Right lung (tissue), 5 donors: Measurements from ENCODE around the gene YWHAG. TPM values are rescaled to one million over a fixed set of nuclear protein-coding genes. Genes with fewer than 3 reads are reported as not detected.
"Not testable (repeated sequence)": the region's sequence is repeated elsewhere in the genome, so short reads cannot be mapped to it uniquely, and the experiment has no call there.

Experiments used
- DNase-seq, 2 donors: peaks; one replicate each; pipeline ENCODE4 v3.0.0-alpha.2; 2013
- polyA plus RNA-seq, 5 donors: library from polyadenylated mRNA; unstranded; fragments of 120-200 nt; gene quantifications; one replicate each; pipeline versions ENCODE4 v1.2.1 to v1.2.3, GENCODE V29; 2013; ENCODE audit warnings: inconsistent platforms in 1 of 5, low replicate concordance in 1 of 5; ENCODE audit not compliant: insufficient read length in 5 of 5, insufficient read depth in 1 of 5

The YWHAG gene
- polyA plus RNA-seq, 5 donors = 92.9 to 109 (median 103) TPM

- DNase-seq = no peak
Measured at GRCh38 chr7:76300166-76300731, 58.5 kb downstream of the YWHAG start.

- DNase-seq = peak in 1 of 2 donors; percentile 66
Measured at GRCh38 chr7:76296743-76297740, 61.7 kb downstream of the YWHAG start.

GRCh38 chr7:76294344-76295024 is 64.3 kb downstream of the YWHAG start:
- DNase-seq = peak; percentile 92 to 94

DNA sequence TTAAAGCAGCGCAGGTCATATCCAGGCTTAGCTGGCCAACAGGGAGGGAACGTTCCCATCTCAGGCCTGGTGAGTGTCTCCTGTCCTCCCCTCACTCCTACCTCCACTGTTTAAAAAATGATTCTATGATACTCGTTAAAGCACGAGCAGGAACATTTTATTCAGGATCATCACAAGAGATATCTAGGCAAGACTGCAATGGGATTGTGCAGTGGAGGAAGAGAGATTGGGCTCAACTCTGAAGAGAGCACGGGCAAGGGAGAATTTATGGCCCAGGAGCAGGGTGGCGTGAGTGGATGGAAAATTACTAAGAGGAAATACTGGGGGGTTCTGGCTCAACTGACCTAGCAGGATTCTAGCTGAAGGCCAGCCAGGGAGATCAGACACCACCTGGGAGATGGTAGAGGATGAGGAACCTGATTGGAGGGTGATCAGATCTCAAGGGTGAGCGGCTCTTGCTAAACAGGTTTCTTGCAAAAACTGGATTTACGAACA is 65.3 kb downstream of the YWHAG start:
- no peak for DNase-seq

GRCh38 chr7:76292911-76293310 is 65.9 kb downstream of the YWHAG start:
- not testable (repeated sequence) for DNase-seq

DNA sequence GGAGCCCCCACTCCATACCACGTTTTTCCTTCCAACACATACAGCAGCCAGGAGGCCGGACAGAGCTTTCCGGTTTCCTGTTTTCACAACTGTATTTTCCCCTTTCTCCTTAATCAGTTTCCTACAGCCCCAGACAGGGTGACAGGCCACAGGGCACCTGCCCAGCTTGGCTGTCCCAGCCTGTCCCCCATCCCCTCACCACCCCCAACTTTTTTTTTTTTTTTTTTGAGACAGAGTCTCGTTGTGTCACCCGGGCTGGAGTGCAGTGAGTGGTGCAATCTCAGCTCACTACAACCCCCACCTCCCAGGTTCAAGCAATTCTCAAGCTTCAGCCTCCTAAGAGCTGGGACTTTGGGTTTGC is 66.6 kb downstream of the YWHAG start:
- peak in 1 of 2 donors; percentile 57 for DNase-seq

GRCh38 chr7:76291351-76292212 is 67.2 kb downstream of the YWHAG start:
- DNase-seq = peak; percentile 82 to 87

- not testable (repeated sequence) for DNase-seq
Measured at GRCh38 chr7:76290847-76291350, 67.9 kb downstream of the YWHAG start.

DNA sequence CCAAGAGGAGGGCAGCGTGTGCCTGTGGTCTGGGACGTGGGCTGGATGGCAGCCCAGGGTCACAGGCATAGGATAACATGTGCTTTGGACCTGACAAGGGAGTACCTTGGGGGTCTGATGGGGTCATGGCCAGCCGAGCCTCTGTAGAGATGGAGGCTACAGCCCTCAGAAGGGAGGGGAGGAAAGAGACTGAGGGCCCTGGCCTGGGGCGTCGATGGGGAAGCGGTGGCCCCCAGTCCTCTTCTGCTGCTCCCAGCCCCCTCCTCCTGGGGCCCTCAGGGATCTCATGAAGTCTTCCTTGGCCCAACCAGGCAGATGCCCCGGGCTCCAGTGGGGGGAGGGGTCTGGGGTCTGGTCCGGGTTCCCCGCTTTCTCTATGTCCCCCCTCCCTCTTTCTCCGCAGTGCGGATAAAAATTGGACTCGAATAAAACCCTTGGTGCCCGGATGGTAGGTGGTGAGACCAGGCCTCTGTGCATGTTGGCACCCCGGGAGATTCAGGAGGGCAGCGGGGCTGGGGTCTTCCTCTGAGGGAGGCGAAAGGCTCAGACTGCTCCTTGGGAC is 71.9 kb downstream of the YWHAG start:
- DNase-seq = no peak

GRCh38 chr7:76285604-76286374 is 73.0 kb downstream of the YWHAG start:
- DNase-seq = no peak

GRCh38 chr7:76283254-76284159 is 75.3 kb downstream of the YWHAG start:
- DNase-seq = no peak

- DNase-seq = no peak
Measured at GRCh38 chr7:76282344-76283253, 76.2 kb downstream of the YWHAG start.

DNA sequence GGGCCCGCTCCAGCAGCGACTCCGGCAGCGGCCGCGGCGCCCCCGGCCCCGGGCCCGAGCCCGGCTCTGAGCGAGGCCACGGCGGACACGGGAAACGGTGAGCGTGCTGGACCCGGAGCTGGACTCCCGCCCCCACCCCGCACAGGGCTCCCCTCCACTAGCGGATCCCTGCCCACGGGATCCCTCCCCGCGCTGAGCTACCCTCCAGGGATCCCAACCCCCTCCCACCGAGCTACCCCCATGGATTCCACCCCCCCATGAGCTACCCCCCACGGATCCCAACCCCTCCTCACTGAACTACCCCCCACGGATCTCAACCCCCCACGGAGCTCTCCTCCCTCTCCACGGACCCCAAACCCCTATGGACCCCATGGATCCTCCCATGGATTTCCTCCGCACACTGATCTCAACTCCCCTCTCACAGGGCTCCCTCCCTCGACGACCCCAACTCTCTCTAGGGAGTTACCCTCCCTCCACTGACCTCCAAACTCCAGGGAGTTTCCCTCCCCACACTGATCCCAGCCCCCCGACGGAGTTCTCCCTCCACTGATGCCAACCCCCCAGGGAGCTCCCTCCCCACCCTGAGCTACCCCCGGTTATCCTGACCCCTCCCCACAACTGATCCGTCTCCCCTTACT is 77.0 kb downstream of the YWHAG start:
- DNase-seq = no peak

- no peak for DNase-seq
Measured at GRCh38 chr7:76281006-76281705, 77.6 kb downstream of the YWHAG start.

DNA sequence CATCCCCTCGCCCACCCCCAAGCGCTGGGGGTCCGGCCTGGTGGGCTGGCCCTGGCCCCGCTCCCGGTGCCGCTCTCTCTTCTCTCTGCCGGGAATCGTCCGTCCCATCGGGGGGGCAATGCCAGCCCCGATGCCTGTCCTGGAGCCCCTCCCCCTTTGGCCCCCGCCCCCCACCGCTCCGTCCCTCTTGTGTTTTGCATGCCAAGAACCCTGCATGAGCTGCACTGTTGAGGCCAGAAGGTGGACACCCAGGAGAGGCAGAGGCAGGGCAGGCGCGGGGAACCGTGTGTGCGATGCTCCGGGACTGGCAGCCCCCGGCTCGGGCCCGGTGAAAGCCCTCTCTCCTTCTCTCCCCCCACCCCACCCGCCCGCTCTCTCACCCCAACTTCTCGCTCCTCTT is 78.4 kb downstream of the YWHAG start:
- DNase-seq = no peak

- no peak for DNase-seq
Measured at GRCh38 chr7:76278540-76278939, 80.3 kb downstream of the YWHAG start.
